Measurements from ENCODE around the gene CDKN2A.

- TF ChIP-seq CTCF (IDR thresholded peaks at IDR 0.05) (no peak), POLR2AphosphoS5 (IDR thresholded peaks at IDR 0.05) (no peak)
Measured at GRCh38 chr9:22033012-22033630, 38.9 kb upstream of the CDKN2A start.

Measured in gastroesophageal sphincter (tissue), 3 donors.